Measurements from ENCODE around the gene SH2D3A.
"Not testable (repeated sequence)": the region's sequence is repeated elsewhere in the genome, so short reads cannot be mapped to it uniquely, and the experiment has no call there.

Gene SH2D3A

GRCh38 chr19:6753178-6754031, 13.8 kb downstream of the SH2D3A start:
- DNase-seq (ENCODE audit: low spot score): peak; percentile 94
- in situ Hi-C loops (cut with MboI; ENCODE audit: low sequenced_read_pairs, unreplicated experiment): no loop called here
- TF ChIP-seq CTCF (IDR thresholded peaks at IDR 0.05; ENCODE audit: borderline replicate concordance, control extremely low read depth, extremely low read depth, insufficient read depth, missing control alignments): peak; percentile 68

GRCh38 chr19:6752256-6753177, 14.7 kb downstream of the SH2D3A start:
- DNase-seq (ENCODE audit: low spot score): peak; percentile 14
- TF ChIP-seq CTCF (IDR thresholded peaks at IDR 0.05; ENCODE audit: borderline replicate concordance, control extremely low read depth, extremely low read depth, insufficient read depth, missing control alignments): no peak
- in situ Hi-C loops (cut with MboI; ENCODE audit: low sequenced_read_pairs, unreplicated experiment): no loop called here

GRCh38 chr19:6751189-6751588, 16.0 kb downstream of the SH2D3A start:
- in situ Hi-C loops (cut with MboI; ENCODE audit: low sequenced_read_pairs, unreplicated experiment): no loop called here
- no peak for TF ChIP-seq CTCF (IDR thresholded peaks at IDR 0.05; ENCODE audit: borderline replicate concordance, control extremely low read depth, extremely low read depth, insufficient read depth, missing control alignments)
- DNase-seq (ENCODE audit: low spot score): no peak

GRCh38 chr19:6750062-6750461, 17.2 kb downstream of the SH2D3A start:
- in situ Hi-C loops (cut with MboI; ENCODE audit: low sequenced_read_pairs, unreplicated experiment): no loop called here
- no peak for TF ChIP-seq CTCF (IDR thresholded peaks at IDR 0.05; ENCODE audit: borderline replicate concordance, control extremely low read depth, extremely low read depth, insufficient read depth, missing control alignments)
- DNase-seq (ENCODE audit: low spot score): peak; percentile 13

GRCh38 chr19:6748543-6748942, 18.7 kb downstream of the SH2D3A start:
- in situ Hi-C loops (cut with MboI; ENCODE audit: low sequenced_read_pairs, unreplicated experiment): loop anchor here (10.0 kb wide), 1 partner anchor 116 kb away; no protein-coding TSS in a partner anchor
- DNase-seq (ENCODE audit: low spot score): not testable (repeated sequence)

- DNase-seq (ENCODE audit: low spot score): no peak
- in situ Hi-C loops (cut with MboI; ENCODE audit: low sequenced_read_pairs, unreplicated experiment): loop anchor here (10.0 kb wide), 1 partner anchor 119 kb away; no protein-coding TSS in a partner anchor
- TF ChIP-seq CTCF (IDR thresholded peaks at IDR 0.05; ENCODE audit: borderline replicate concordance, control extremely low read depth, extremely low read depth, insufficient read depth, missing control alignments): no peak
Observed at GRCh38 chr19:6745965-6746364, 21.3 kb downstream of the SH2D3A start.
